Endothelial cell of umbilical vein (primary cell): Measurements from ENCODE around the gene BEND3.

Experiments used
- POLR2A ChIP-seq: IDR thresholded peaks from 2 replicates; pipeline ENCODE4 v1.6.1; 2012; ENCODE audit warnings: low read depth, mild to moderate bottlenecking, control low read depth, low read length
- POLR2AphosphoS5 ChIP-seq: IDR thresholded peaks from 2 replicates; pipeline ENCODE4 v1.6.1; 2012; ENCODE audit warnings: low read depth, mild to moderate bottlenecking, control low read depth, low read length, moderate library complexity; ENCODE audit not compliant: insufficient read depth

- TF ChIP-seq POLR2A (no peak), POLR2AphosphoS5 (no peak)
Observed at GRCh38 chr6:107102414-107102805, 12.9 kb downstream of the BEND3 start.
